H1 (cell line): ENCODE data around the gene TAF1D. TPM values are rescaled to one million over a fixed set of nuclear protein-coding genes. Genes with fewer than 3 reads are reported as not detected.

Experiments
- EGR1 ChIP-seq: IDR thresholded peaks from 2 replicates; pipeline ENCODE4 v1.6.1; 2011; ENCODE audit warnings: low read depth, low read length, borderline replicate concordance
- TAF1 ChIP-seq: IDR thresholded peaks from 2 replicates; pipeline ENCODE4 v1.6.1; 2011; ENCODE audit warnings: mild to moderate bottlenecking, low read depth, low read length
- polyA plus RNA-seq, 7 experiments: library from polyadenylated mRNA; depleted of rRNA in 3 of 7; stranded (reverse) in 5 of 7; unstranded in 2 of 7; fragments of >200 nt in 5 of 7; fragments of 200-250 nt in 2 of 7; gene quantifications; 1 replicate in 5 of 7; 2 replicates in 1 of 7; 4 replicates in 1 of 7; pipeline versions ENCODE4 v1.2.1 to v1.2.3, GENCODE V29; 2011 to 2013; ENCODE audit warnings: missing spikeins in 2 of 7, mixed read lengths in 2 of 7
- total RNA-seq: library from RNA; stranded (reverse); fragmentation: NEBNext Ultra II Directional; extraction: Animal tissue kit (Norgen Biotek cat#: 25700); gene quantifications from 2 replicates; pipeline ENCODE4 v1.2.1, GENCODE V29; 2021

TAF1D gene
- total and polyA plus RNA-seq, 2 of the 8 experiments (the other 6 are each of a cell fraction or from before 2014, with no cell fraction given) = 64.7 to 212 TPM

DNA sequence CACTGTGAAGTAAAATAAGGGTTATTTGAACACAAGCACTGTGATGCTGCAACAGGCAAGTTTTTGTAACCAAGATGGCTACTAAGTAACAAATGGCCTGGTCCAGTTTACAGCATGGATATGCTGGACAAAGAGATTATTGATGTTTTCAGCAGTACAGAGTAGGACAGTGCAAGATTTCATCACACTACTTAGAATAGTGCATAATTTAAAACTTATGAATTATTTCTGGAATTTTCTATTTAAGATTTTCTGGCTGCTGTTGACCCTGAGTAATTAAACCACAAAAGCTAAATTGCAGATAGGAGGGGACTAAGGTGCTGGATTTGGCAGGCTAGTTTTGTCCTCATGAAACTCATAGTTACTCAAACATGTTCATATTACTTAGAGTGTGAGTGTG lies 46.7 kb downstream of the TAF1D start (continued):
- TF ChIP-seq EGR1 (no peak), TAF1 (no peak)
